ENCODE measurements around the gene CCL20.

GRCh38 chr2:227821043-227821942 lies 7.7 kb downstream of the CCL20 start:
- TF ChIP-seq CBX5 (IDR thresholded peaks at IDR 0.05; ENCODE audit: low read depth, low read length) (no peak), POLR2AphosphoS5 (IDR thresholded peaks at IDR 0.05; ENCODE audit: low read depth, low read length) (no peak), CTCF (IDR thresholded peaks at IDR 0.05; ENCODE audit: control extremely low read depth in 1 of 3, insufficient read depth in 1 of 3, low read depth in 1 of 3, low read length in 3 of 3) (no peak), BRCA1 (IDR thresholded peaks at IDR 0.05; ENCODE audit: low read depth, low read length) (no peak)

Data from H1 (cell line).